GM23248 (cell line): ENCODE results near the gene NUBP2. TPM values are rescaled to one million over a fixed set of nuclear protein-coding genes. Genes with fewer than 3 reads are reported as not detected.

Experiments used
- DNase-seq: peaks from one replicate; pipeline ENCODE4 v3.0.0-alpha.2; 2015
- H2AFZ ChIP-seq: fragments of 200-600 bp; sonication (generic); 2 replicates; pipeline ENCODE4 v1.6.1; 2016; ENCODE audit warnings: antibody characterized with exemption
- H3F3A ChIP-seq: fragments of 200-600 bp; sonication (generic); 2 replicates; pipeline ENCODE4 v1.6.1; 2016; ENCODE audit warnings: mild to moderate bottlenecking, antibody characterized with exemption, mixed run types; ENCODE audit not compliant: insufficient read depth
- H3K27ac ChIP-seq: fragments of 200-600 bp; sonication (generic); 2 replicates; pipeline ENCODE4 v1.5.1; 2016; ENCODE audit warnings: mild to moderate bottlenecking
- H3K27me3 ChIP-seq: fragments of 200-600 bp; sonication (generic); replicated peaks from 2 replicates; pipeline ENCODE4 v1.6.1; 2016; ENCODE audit warnings: mild to moderate bottlenecking; ENCODE audit not compliant: insufficient read depth
- H3K36me3 ChIP-seq: fragments of 200-600 bp; sonication (generic); 2 replicates; pipeline ENCODE4 v1.6.1; 2016; ENCODE audit warnings: low read depth, mild to moderate bottlenecking
- H3K4me1 ChIP-seq: fragments of 200-600 bp; sonication (generic); 2 replicates; pipeline ENCODE4 v1.6.1; 2016; ENCODE audit warnings: mild to moderate bottlenecking; ENCODE audit not compliant: insufficient read depth
- H3K4me2 ChIP-seq: fragments of 200-600 bp; sonication (generic); one replicate; pipeline ENCODE4 v1.6.1; 2016; ENCODE audit warnings: mild to moderate bottlenecking; ENCODE audit not compliant: unreplicated experiment
- H3K4me3 ChIP-seq: fragments of 200-600 bp; sonication (generic); 2 replicates; pipeline ENCODE4 v1.5.1; 2016; ENCODE audit warnings: mild to moderate bottlenecking
- H3K79me2 ChIP-seq: fragments of 200-600 bp; sonication (generic); 2 replicates; pipeline ENCODE4 v1.6.1; 2016; ENCODE audit warnings: mild to moderate bottlenecking; ENCODE audit not compliant: insufficient read depth
- H3K9ac ChIP-seq: fragments of 200-600 bp; sonication (generic); 2 replicates; pipeline ENCODE4 v1.6.1; 2016; ENCODE audit warnings: mild to moderate bottlenecking
- H3K9me2 ChIP-seq: fragments of 200-600 bp; sonication (generic); 2 replicates; pipeline ENCODE4 v1.6.1; 2016; ENCODE audit warnings: mixed run types, mild to moderate bottlenecking, moderate library complexity; ENCODE audit not compliant: insufficient read depth
- H3K9me3 ChIP-seq: fragments of 200-600 bp; sonication (generic); one replicate; pipeline ENCODE4 v1.6.1; 2017; ENCODE audit warnings: low read depth
- H4K20me1 ChIP-seq: fragments of 200-600 bp; sonication (generic); 2 replicates; pipeline ENCODE4 v1.6.0; 2016; ENCODE audit not compliant: insufficient read depth
- EZH2 ChIP-seq: fragments of 200-600 bp; sonication (generic); IDR thresholded peaks from 2 replicates; pipeline ENCODE4 v1.6.1; 2018; ENCODE audit warnings: antibody characterized with exemption, mild to moderate bottlenecking; ENCODE audit not compliant: insufficient read depth, poor library complexity, severe bottlenecking
- EZH2phosphoT487 ChIP-seq: fragments of 200-600 bp; sonication (generic); IDR thresholded peaks from 2 replicates; pipeline ENCODE4 v1.6.1; 2018; ENCODE audit warnings: antibody characterized with exemption, moderate library complexity, mild to moderate bottlenecking, low read depth; ENCODE audit not compliant: insufficient read depth
- WGBS, 2 experiments: methylation state at CpG; one replicate each; pipeline ENCODE4 v1.1.6; 2015 to 2017; ENCODE audit warnings: low lambda C conversion rate in 2 of 2, low coverage in 1 of 2; ENCODE audit errors: missing lambda C conversion rate in 2 of 2; 5-methylcytosine and 5-hydroxymethylcytosine counted together
- in situ Hi-C: fragments of 300-500 bp; cut with MboI; formaldehyde crosslinking; loops from 2 replicates; pipeline ENCODE4 v1.15.0; 2020
- polyA plus RNA-seq: library from polyadenylated mRNA; unstranded; fragments of >200 nt; fragmentation: Nextera tagmentation; extraction: Ambion mirVana; gene quantifications from 2 replicates; pipeline ENCODE4 v1.2.1, GENCODE V29; 2016
- total RNA-seq: library from RNA; depleted of rRNA; stranded (reverse); fragments of >200 nt; shearing (Covaris generic); gene quantifications from 2 replicates; pipeline ENCODE4 v1.2.3, GENCODE V29; 2014

Gene NUBP2
- total and polyA plus RNA-seq, 2 experiments from 2014 or later, result 66.4 to 88.9 TPM

DNA sequence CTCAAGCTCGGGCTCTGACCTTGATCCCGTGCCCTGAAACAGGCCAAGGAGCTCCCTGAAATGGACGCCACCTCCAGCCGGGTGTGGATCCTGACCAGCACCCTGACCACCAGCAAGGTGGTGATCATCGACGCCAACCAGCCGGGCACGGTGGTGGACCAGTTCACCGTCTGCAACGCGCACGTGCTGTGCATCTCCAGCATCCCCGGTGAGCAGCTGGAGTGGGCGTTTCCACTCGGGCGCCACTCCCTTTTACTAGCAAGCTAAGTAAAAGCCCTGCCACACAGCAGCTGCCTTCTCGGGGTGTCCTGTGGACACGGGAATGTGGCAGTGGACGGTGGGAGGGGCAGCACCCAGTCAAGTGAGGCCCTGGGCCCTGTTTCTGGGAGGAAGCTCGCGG lies 17.8 kb upstream of the NUBP2 start:
- no peak overlapping the region for H3K27ac ChIP-seq
- H2AFZ ChIP-seq, result no peak overlapping the region
- H3K9me3 ChIP-seq, result no peaks in the 10 kb centered on the region
- no peak overlapping the region for H3K4me2 ChIP-seq
- H3K9me2 ChIP-seq, result no peaks in the 10 kb centered on the region
- H3K27me3 ChIP-seq, result no peaks in the 10 kb centered on the region
- WGBS, 2 experiments, result 90 to 92% methylated on average over 19 to 20 of the region's 21 CpGs
- no peaks in the 10 kb centered on the region for H4K20me1 ChIP-seq
- TF ChIP-seq EZH2 (no peak), EZH2phosphoT487 (no peak)
- no peak overlapping the region for H3K4me3 ChIP-seq
- H3K9ac ChIP-seq, result no peak overlapping the region
- DNase-seq, result no peak
- H3K36me3 ChIP-seq, result no peaks in the 10 kb centered on the region
- H3F3A ChIP-seq, result peaks cover 3% of the 10 kb centered on the region; the same call in 1 of the 2 replicates
- H3K4me1 ChIP-seq, result no peaks in the 10 kb centered on the region
- no peaks in the 10 kb centered on the region for H3K79me2 ChIP-seq
- in situ Hi-C loops, result no loop called here

DNA sequence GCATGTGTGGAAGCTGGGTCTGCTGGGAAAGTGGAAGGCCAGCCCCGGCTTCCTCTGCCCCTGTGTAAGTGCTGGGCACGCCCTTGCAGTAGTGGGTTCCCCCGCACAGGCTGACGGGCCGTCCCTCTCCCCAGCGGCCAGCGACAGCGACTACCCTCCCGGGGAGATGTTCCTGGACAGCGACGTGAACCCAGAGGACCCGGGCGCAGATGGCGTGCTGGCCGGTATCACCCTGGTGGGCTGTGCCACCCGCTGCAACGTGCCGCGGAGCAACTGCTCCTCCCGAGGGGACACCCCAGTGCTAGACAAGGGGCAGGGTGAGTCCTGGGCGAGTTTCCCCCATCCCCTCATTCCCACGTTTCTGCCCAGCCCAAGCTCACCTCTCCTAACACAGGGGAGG lies 16.9 kb upstream of the NUBP2 start:
- H3K9me2 ChIP-seq, result no peaks in the 10 kb centered on the region
- H3K9ac ChIP-seq, result no peak overlapping the region
- in situ Hi-C loops, result no loop called here
- H3F3A ChIP-seq, result peaks cover 7% of the 10 kb centered on the region; the same call in 1 of the 2 replicates
- no peak overlapping the region for H3K4me3 ChIP-seq
- no peaks in the 10 kb centered on the region for H4K20me1 ChIP-seq
- no peaks in the 10 kb centered on the region for H3K9me3 ChIP-seq
- no peak overlapping the region for H2AFZ ChIP-seq
- no peak overlapping the region for H3K4me2 ChIP-seq
- DNase-seq, result no peak
- H3K79me2 ChIP-seq, result no peaks in the 10 kb centered on the region
- H3K36me3 ChIP-seq, result no peaks in the 10 kb centered on the region
- peaks cover 4% of the 10 kb centered on the region; the same call in 1 of the 2 replicates for H3K4me1 ChIP-seq
- whole genome bisulfite sequencing, 2 experiments, result 94 to 95% methylated on average over 22 of the region's 22 CpGs
- no peaks in the 10 kb centered on the region for H3K27me3 ChIP-seq
- no peak overlapping the region for H3K27ac ChIP-seq
- TF ChIP-seq EZH2, result no peak
- no peak for TF ChIP-seq EZH2phosphoT487

DNA sequence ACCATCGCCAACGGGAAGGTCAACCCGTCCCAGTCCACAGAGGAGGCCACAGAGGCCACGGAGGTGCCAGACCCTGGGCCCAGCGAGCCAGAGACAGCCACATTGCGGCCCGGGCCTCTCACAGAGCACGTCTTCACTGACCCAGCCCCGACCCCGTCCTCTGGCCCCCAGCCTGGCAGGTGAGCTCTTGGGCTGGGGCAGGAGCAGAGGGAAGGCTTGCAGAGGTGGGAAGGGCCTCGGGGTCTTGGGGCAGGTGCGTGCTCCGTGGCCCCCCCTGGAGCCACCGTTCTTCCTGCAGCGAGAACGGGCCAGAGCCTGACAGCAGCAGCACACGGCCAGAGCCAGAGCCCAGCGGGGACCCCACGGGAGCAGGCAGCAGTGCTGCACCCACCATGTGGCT lies 16.5 kb upstream of the NUBP2 start:
- no peak overlapping the region for H2AFZ ChIP-seq

DNA sequence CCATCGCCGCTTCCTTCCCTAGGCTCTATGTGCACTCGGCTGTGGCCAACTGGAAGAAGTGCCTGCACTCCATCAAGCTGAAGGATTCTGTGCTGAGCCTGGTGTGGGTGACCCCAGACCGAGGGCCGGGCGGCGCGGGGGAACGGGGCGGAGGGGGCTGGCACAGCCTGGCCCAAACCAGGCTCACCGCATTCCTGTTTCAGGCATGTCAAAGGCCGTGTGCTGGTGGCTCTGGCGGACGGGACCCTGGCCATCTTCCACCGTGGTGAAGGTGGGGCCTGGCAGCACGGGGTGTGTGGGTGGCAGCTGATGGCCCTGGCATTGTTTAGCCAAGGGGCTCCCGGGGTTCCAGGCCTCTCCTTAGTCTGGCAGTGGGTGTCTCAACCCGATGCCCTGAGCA lies 16.1 kb upstream of the NUBP2 start:
- H3K79me2 ChIP-seq, result no peaks in the 10 kb centered on the region
- H3K27ac ChIP-seq, result no peak overlapping the region
- no peak for DNase-seq
- no peaks in the 10 kb centered on the region for H3K36me3 ChIP-seq
- TF ChIP-seq EZH2 (no peak), EZH2phosphoT487 (no peak)
- peaks cover 4% of the 10 kb centered on the region; the same call in 1 of the 2 replicates for H3K4me1 ChIP-seq
- no peak overlapping the region for H3K4me3 ChIP-seq
- 68 to 80% methylated on average over 5 to 18 of the region's 18 CpGs for WGBS, 2 experiments
- H2AFZ ChIP-seq, result no peak overlapping the region
- H3K9me3 ChIP-seq, result no peaks in the 10 kb centered on the region
- H3K27me3 ChIP-seq, result no peaks in the 10 kb centered on the region
- H3K4me2 ChIP-seq, result no peak overlapping the region
- no peaks in the 10 kb centered on the region for H3K9me2 ChIP-seq
- H4K20me1 ChIP-seq, result no peaks in the 10 kb centered on the region
- in situ Hi-C loops, result no loop called here
- H3K9ac ChIP-seq, result no peak overlapping the region
- H3F3A ChIP-seq, result peaks cover 7% of the 10 kb centered on the region; the same call in 1 of the 2 replicates

More for the DNA sequence above, 16.5 kb upstream of the NUBP2 start:
- H3K9me2 ChIP-seq, result no peaks in the 10 kb centered on the region
- in situ Hi-C loops, result no loop called here
- H3K4me2 ChIP-seq, result no peak overlapping the region
- H3K9me3 ChIP-seq, result no peaks in the 10 kb centered on the region
- H3K27ac ChIP-seq, result no peak overlapping the region
- no peaks in the 10 kb centered on the region for H3K36me3 ChIP-seq
- H4K20me1 ChIP-seq, result no peaks in the 10 kb centered on the region
- H3K4me1 ChIP-seq, result peaks cover 4% of the 10 kb centered on the region; the same call in 1 of the 2 replicates
- no peak overlapping the region for H3K9ac ChIP-seq
- WGBS, 2 experiments, result 93% methylated on average over 15 to 19 of the region's 19 CpGs
- no peaks in the 10 kb centered on the region for H3K79me2 ChIP-seq
- H3K4me3 ChIP-seq, result no peak overlapping the region
- no peaks in the 10 kb centered on the region for H3K27me3 ChIP-seq
- peaks cover 7% of the 10 kb centered on the region; the same call in 1 of the 2 replicates for H3F3A ChIP-seq
- no peak for DNase-seq
- TF ChIP-seq EZH2phosphoT487 (no peak), EZH2 (no peak)
